ENCODE results near the gene FRMD4A.
A peak's percentile ranks its signal among the peaks of the same experiment; 100 is the strongest.

FRMD4A gene

GRCh38 chr10:14293526-14293925 is 37.2 kb downstream of the FRMD4A start:
- no peak for DNase-seq (ENCODE audit: low spot score)

GRCh38 chr10:14291296-14291695 is 39.4 kb downstream of the FRMD4A start:
- no peak for DNase-seq (ENCODE audit: low spot score)

GRCh38 chr10:14285941-14286560 is 44.7 kb downstream of the FRMD4A start:
- no peak for DNase-seq (ENCODE audit: low spot score)

- DNase-seq (ENCODE audit: low spot score), result peak; percentile 12
Observed at GRCh38 chr10:14282276-14282675, 48.4 kb downstream of the FRMD4A start.

GRCh38 chr10:14278533-14278932 is 52.2 kb downstream of the FRMD4A start:
- no peak for DNase-seq (ENCODE audit: low spot score)

GRCh38 chr10:14276210-14276609 is 54.5 kb downstream of the FRMD4A start:
- DNase-seq (ENCODE audit: low spot score), result no peak

- no peak for DNase-seq (ENCODE audit: low spot score)
Observed at GRCh38 chr10:14271621-14272020, 59.1 kb downstream of the FRMD4A start.

GRCh38 chr10:14270370-14270769 is 60.4 kb downstream of the FRMD4A start:
- DNase-seq (ENCODE audit: low spot score), result no peak

- no peak for DNase-seq (ENCODE audit: low spot score)
Observed at GRCh38 chr10:14265709-14266108, 65.0 kb downstream of the FRMD4A start.

GRCh38 chr10:14262836-14263425 is 67.8 kb downstream of the FRMD4A start:
- DNase-seq (ENCODE audit: low spot score), result no peak

GRCh38 chr10:14261336-14261735 is 69.4 kb downstream of the FRMD4A start:
- no peak for DNase-seq (ENCODE audit: low spot score)

- DNase-seq (ENCODE audit: low spot score), result peak; percentile 44
Observed at GRCh38 chr10:14259696-14260566, 70.8 kb downstream of the FRMD4A start.

GRCh38 chr10:14254368-14254767 is 76.4 kb downstream of the FRMD4A start:
- no peak for DNase-seq (ENCODE audit: low spot score)

- no peak for DNase-seq (ENCODE audit: low spot score)
Observed at GRCh38 chr10:14253711-14254110, 77.0 kb downstream of the FRMD4A start.

GRCh38 chr10:14253079-14253478 is 77.6 kb downstream of the FRMD4A start:
- no peak for DNase-seq (ENCODE audit: low spot score)

- DNase-seq (ENCODE audit: low spot score), result no peak
Observed at GRCh38 chr10:14250496-14251076, 80.1 kb downstream of the FRMD4A start.

- DNase-seq (ENCODE audit: low spot score), result no peak
Observed at GRCh38 chr10:14247377-14248116, 83.2 kb downstream of the FRMD4A start.

- DNase-seq (ENCODE audit: low spot score), result no peak
Observed at GRCh38 chr10:14244801-14245211, 85.9 kb downstream of the FRMD4A start.

- no peak for DNase-seq (ENCODE audit: low spot score)
Observed at GRCh38 chr10:14244147-14244546, 86.6 kb downstream of the FRMD4A start.

GRCh38 chr10:14243221-14243620 is 87.5 kb downstream of the FRMD4A start:
- DNase-seq (ENCODE audit: low spot score), result no peak

- DNase-seq (ENCODE audit: low spot score), result no peak
Observed at GRCh38 chr10:14241196-14241595, 89.5 kb downstream of the FRMD4A start.
